Transverse colon (tissue), 4 donors: ENCODE measurements around the gene VSX2.
A peak's percentile ranks its signal among the peaks of the same experiment; 100 is the strongest.

Experiments
- CTCF ChIP-seq, 5 experiments: fragments of 200-600 bp in 3 of 5; fragments of 450-650 bp in 2 of 5; sonication (generic) in 3 of 5; IDR thresholded peaks; 1 replicate in 2 of 5; 2 replicates in 3 of 5; pipeline ENCODE4 v1.5.1; 2016 to 2017; ENCODE audit warnings: antibody characterized with exemption in 5 of 5, inconsistent platforms in 3 of 5, mild to moderate bottlenecking in 2 of 5, moderate library complexity in 1 of 5
- EP300 ChIP-seq: sonication (generic); formaldehyde crosslinking; IDR thresholded peaks from one replicate; pipeline ENCODE4 v1.6.1; 2017; ENCODE audit warnings: antibody characterized with exemption, low read depth
- POLR2AphosphoS5 ChIP-seq, 3 donors: sonication (generic); formaldehyde crosslinking; IDR thresholded peaks; one replicate each; pipeline ENCODE4 v1.6.1; 2016; ENCODE audit warnings: antibody characterized with exemption in 3 of 3

GRCh38 chr14:74217672-74218448 lies 21.4 kb upstream of the VSX2 start:
- TF ChIP-seq EP300 (no peak), POLR2AphosphoS5 (IDR thresholded peaks at IDR 0.05) (no peak), CTCF (IDR thresholded peaks at IDR 0.05) (peak; percentile 72 to 94 (median 90))
